Astrocyte of the hippocampus (primary cell): ENCODE measurements around the gene ABLIM2.

ENCODE experiments used
- DNase-seq: peaks from one replicate; pipeline ENCODE4 v3.0.0; 2011; ENCODE audit warnings: low read depth, low spot score

The ABLIM2 gene

GRCh38 chr4:8158710-8159536 lies at the start of gene ABLIM2:
ABLIM2 (minus strand) TSS chr4:8158813; CDS start chr4:8158689, 124 bp downstream.
- DNase-seq: peak; percentile 99

- no peak for DNase-seq
Measured at GRCh38 chr4:8207314-8207713, 48.7 kb upstream of the ABLIM2 start.

- DNase-seq: no peak
Measured at GRCh38 chr4:8205749-8206611, 47.4 kb upstream of the ABLIM2 start.

GRCh38 chr4:8205241-8205707 lies 46.7 kb upstream of the ABLIM2 start:
- peak; percentile 21 for DNase-seq

GRCh38 chr4:8204576-8205227 lies 46.1 kb upstream of the ABLIM2 start:
- no peak for DNase-seq

- DNase-seq: no peak
Measured at GRCh38 chr4:8203817-8204216, 45.2 kb upstream of the ABLIM2 start.

- DNase-seq: no peak
Measured at GRCh38 chr4:8203052-8203401, 44.4 kb upstream of the ABLIM2 start.

- DNase-seq: no peak
Measured at GRCh38 chr4:8202108-8203051, 43.8 kb upstream of the ABLIM2 start.

GRCh38 chr4:8201321-8201781 lies 42.7 kb upstream of the ABLIM2 start:
- no peak for DNase-seq

- no peak for DNase-seq
Measured at GRCh38 chr4:8200302-8200975, 41.8 kb upstream of the ABLIM2 start.

- DNase-seq: no peak
Measured at GRCh38 chr4:8199594-8200301, 41.1 kb upstream of the ABLIM2 start.

GRCh38 chr4:8198906-8199593 lies 40.4 kb upstream of the ABLIM2 start, which contains the start of gene SH3TC1:
SH3TC1 (plus strand) TSS chr4:8199290; CDS start chr4:8205195, 5,905 bp downstream.
- DNase-seq: peak; percentile 83

GRCh38 chr4:8198206-8198905 lies 39.7 kb upstream of the ABLIM2 start:
- no peak for DNase-seq

- no peak for DNase-seq
Measured at GRCh38 chr4:8197521-8197920, 38.9 kb upstream of the ABLIM2 start.

GRCh38 chr4:8195841-8196458 lies 37.3 kb upstream of the ABLIM2 start:
- DNase-seq: no peak

GRCh38 chr4:8195431-8195830 lies 36.8 kb upstream of the ABLIM2 start:
- no peak for DNase-seq

GRCh38 chr4:8194306-8195242 lies 36.0 kb upstream of the ABLIM2 start:
- DNase-seq: no peak
